HepG2 (cell line): Measurements from ENCODE around the gene MINDY1. TPM values are rescaled to one million over a fixed set of nuclear protein-coding genes. Genes with fewer than 3 reads are reported as not detected.
A peak's percentile ranks its signal among the peaks of the same experiment; 100 is the strongest.

Experiments
- ASH2L ChIP-seq: fragments of 300-600, 200-600 bp; sonication (generic); IDR thresholded peaks from 2 replicates; pipeline ENCODE4 v1.7.0; 2017; ENCODE audit warnings: low read depth, mild to moderate bottlenecking, moderate library complexity, mixed read lengths, low read length; ENCODE audit not compliant: insufficient read length
- CENPX ChIP-seq: sonication (generic); formaldehyde crosslinking; IDR thresholded peaks from 2 replicates; pipeline ENCODE4 v1.9.0; 2021; ENCODE audit warnings: mild to moderate bottlenecking, missing genetic modification reagents, moderate library complexity
- FOSL1 ChIP-seq: sonication (generic); formaldehyde crosslinking; IDR thresholded peaks from 2 replicates; pipeline ENCODE4 v1.9.0; 2021; ENCODE audit warnings: missing genetic modification reagents, borderline replicate concordance
- HNRNPH1 ChIP-seq: fragments of 200-400 bp; formaldehyde crosslinking; optimal IDR thresholded peaks from 2 replicates; pipeline ENCODE3; 2017; ENCODE audit warnings: mild to moderate bottlenecking, low read depth, low read length
- HOXA9 ChIP-seq: sonication (generic); formaldehyde crosslinking; IDR thresholded peaks from 2 replicates; pipeline ENCODE4 v1.8.1; 2022; ENCODE audit warnings: missing genetic modification reagents, mild to moderate bottlenecking, moderate library complexity, borderline replicate concordance
- HOXD1 ChIP-seq: sonication (generic); formaldehyde crosslinking; IDR thresholded peaks from 2 replicates; pipeline ENCODE4 v1.5.0; 2020; ENCODE audit warnings: missing genetic modification reagents
- JUN ChIP-seq: sonication (generic); formaldehyde crosslinking; IDR thresholded peaks from 2 replicates; pipeline ENCODE4 v1.4.0; 2020; ENCODE audit warnings: mild to moderate bottlenecking, missing genetic modification reagents
- MXD4 ChIP-seq: IDR thresholded peaks from 2 replicates; pipeline ENCODE4 v1.6.1; 2016; ENCODE audit warnings: mild to moderate bottlenecking, missing biosample characterization, missing genetic modification reagents
- PRMT3 ChIP-seq: sonication (generic); formaldehyde crosslinking; IDR thresholded peaks from 2 replicates; pipeline ENCODE4 v1.8.1; 2022; ENCODE audit warnings: low read depth, mild to moderate bottlenecking, moderate library complexity, missing genetic modification reagents, borderline replicate concordance
- SMYD3 ChIP-seq: sonication (generic); formaldehyde crosslinking; IDR thresholded peaks from 2 replicates; pipeline ENCODE4 v1.8.1; 2023; ENCODE audit warnings: mild to moderate bottlenecking, missing genetic modification reagents
- ZBTB38 ChIP-seq: sonication (generic); formaldehyde crosslinking; IDR thresholded peaks from 2 replicates; pipeline ENCODE4 v1.5.1; 2020; ENCODE audit warnings: mild to moderate bottlenecking, missing genetic modification reagents
- ZNF33B ChIP-seq: sonication (generic); formaldehyde crosslinking; IDR thresholded peaks from 2 replicates; pipeline ENCODE4 v1.5.1; 2020; ENCODE audit warnings: mild to moderate bottlenecking, missing genetic modification reagents
- ZNF547 ChIP-seq: sonication (generic); formaldehyde crosslinking; IDR thresholded peaks from 2 replicates; pipeline ENCODE4 v1.5.1; 2020; ENCODE audit warnings: mild to moderate bottlenecking, missing genetic modification reagents
- ZNF75D ChIP-seq: sonication (generic); formaldehyde crosslinking; IDR thresholded peaks from 2 replicates; pipeline ENCODE4 v1.8.1; 2023; ENCODE audit warnings: missing genetic modification reagents, mild to moderate bottlenecking, borderline replicate concordance
- ZSCAN21 ChIP-seq: sonication (generic); formaldehyde crosslinking; IDR thresholded peaks from 2 replicates; pipeline ENCODE4 v1.8.0; 2022; ENCODE audit warnings: mild to moderate bottlenecking, missing genetic modification reagents, moderate library complexity, borderline replicate concordance
- polyA plus RNA-seq, 8 experiments: library from polyadenylated mRNA; depleted of rRNA in 3 of 8; stranded (reverse) in 7 of 8; unstranded in 1 of 8; fragments of >200 nt; fragmentation: Illumina TruSeq in 4 of 8; extraction: Trizol in 4 of 8; gene quantifications; 2 replicates each; pipeline versions ENCODE4 v1.2.1 to v1.2.3, GENCODE V29; 2011 to 2016; ENCODE audit warnings: low read depth in 4 of 8, missing spikeins in 1 of 8, mixed read lengths in 1 of 8; ENCODE audit not compliant: insufficient read depth in 1 of 8
- total RNA-seq, 5 experiments: library from RNA; depleted of rRNA; stranded (reverse); fragments of >200 nt; fragmentation: Illumina TruSeq; extraction: Trizol; gene quantifications; 2 replicates each; pipeline ENCODE4 v1.2.3, GENCODE V29; 2016; ENCODE audit warnings: low read depth in 1 of 5
- TF ChIP-seq, protein P1 (sequence below), 2 experiments: fragments of 450-650 bp in 1 of 2; sonication (generic) in 1 of 2; formaldehyde crosslinking in 1 of 2; IDR thresholded peaks; 2 replicates each; pipeline versions ENCODE4 v1.6.1 to v1.8.0; 2016 to 2022; ENCODE audit warnings: antibody characterized with exemption in 1 of 2, mild to moderate bottlenecking in 1 of 2, missing genetic modification reagents in 1 of 2
- TF ChIP-seq, protein P2 (sequence below): sonication (generic); formaldehyde crosslinking; IDR thresholded peaks from 2 replicates; pipeline ENCODE4 v1.8.1; 2023; ENCODE audit warnings: mild to moderate bottlenecking, missing genetic modification reagents

Gene MINDY1
- total and polyA plus RNA-seq, 2 of the 13 experiments (the other 11 are each of a cell fraction or from before 2014, with no cell fraction given) = 11.1 to 15.0 TPM

DNA sequence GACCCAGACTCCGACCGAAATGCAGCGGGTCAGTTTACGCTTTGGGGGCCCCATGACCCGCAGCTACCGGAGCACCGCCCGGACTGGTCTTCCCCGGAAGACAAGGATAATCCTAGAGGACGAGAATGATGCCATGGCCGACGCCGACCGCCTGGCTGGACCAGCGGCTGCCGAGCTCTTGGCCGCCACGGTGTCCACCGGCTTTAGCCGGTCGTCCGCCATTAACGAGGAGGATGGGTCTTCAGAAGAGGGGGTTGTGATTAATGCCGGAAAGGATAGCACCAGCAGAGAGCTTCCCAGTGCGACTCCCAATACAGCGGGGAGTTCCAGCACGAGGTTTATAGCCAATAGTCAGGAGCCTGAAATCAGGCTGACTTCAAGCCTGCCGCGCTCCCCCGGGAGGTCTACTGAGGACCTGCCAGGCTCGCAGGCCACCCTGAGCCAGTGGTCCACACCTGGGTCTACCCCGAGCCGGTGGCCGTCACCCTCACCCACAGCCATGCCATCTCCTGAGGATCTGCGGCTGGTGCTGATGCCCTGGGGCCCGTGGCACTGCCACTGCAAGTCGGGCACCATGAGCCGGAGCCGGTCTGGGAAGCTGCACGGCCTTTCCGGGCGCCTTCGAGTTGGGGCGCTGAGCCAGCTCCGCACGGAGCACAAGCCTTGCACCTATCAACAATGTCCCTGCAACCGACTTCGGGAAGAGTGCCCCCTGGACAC lies 41.4 kb upstream of the MINDY1 start (continued):
- TF ChIP-seq, protein P1, sequence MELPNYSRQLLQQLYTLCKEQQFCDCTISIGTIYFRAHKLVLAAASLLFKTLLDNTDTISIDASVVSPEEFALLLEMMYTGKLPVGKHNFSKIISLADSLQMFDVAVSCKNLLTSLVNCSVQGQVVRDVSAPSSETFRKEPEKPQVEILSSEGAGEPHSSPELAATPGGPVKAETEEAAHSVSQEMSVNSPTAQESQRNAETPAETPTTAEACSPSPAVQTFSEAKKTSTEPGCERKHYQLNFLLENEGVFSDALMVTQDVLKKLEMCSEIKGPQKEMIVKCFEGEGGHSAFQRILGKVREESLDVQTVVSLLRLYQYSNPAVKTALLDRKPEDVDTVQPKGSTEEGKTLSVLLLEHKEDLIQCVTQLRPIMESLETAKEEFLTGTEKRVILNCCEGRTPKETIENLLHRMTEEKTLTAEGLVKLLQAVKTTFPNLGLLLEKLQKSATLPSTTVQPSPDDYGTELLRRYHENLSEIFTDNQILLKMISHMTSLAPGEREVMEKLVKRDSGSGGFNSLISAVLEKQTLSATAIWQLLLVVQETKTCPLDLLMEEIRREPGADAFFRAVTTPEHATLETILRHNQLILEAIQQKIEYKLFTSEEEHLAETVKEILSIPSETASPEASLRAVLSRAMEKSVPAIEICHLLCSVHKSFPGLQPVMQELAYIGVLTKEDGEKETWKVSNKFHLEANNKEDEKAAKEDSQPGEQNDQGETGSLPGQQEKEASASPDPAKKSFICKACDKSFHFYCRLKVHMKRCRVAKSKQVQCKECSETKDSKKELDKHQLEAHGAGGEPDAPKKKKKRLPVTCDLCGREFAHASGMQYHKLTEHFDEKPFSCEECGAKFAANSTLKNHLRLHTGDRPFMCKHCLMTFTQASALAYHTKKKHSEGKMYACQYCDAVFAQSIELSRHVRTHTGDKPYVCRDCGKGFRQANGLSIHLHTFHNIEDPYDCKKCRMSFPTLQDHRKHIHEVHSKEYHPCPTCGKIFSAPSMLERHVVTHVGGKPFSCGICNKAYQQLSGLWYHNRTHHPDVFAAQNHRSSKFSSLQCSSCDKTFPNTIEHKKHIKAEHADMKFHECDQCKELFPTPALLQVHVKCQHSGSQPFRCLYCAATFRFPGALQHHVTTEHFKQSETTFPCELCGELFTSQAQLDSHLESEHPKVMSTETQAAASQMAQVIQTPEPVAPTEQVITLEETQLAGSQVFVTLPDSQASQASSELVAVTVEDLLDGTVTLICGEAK (IDR thresholded peaks at IDR 0.05) = no peak
- TF ChIP-seq, protein P1 (CRISPR knock-in tag; IDR thresholded peaks at IDR 0.05) = peak; percentile 69
- TF ChIP-seq FOSL1 (CRISPR knock-in tag) = no peak
- TF ChIP-seq HOXD1 = peak; percentile 32; the same call in 1 of the 2 replicates
- peak; percentile 73 for TF ChIP-seq ZNF547 (CRISPR knock-in tag)
- peak; percentile 77; the same call in 1 of the 2 replicates for TF ChIP-seq SMYD3 (CRISPR knock-in tag)
- 0 out of 2 replicates have a peak, but pooled peaks have one; percentile 15 for TF ChIP-seq PRMT3
- peak; percentile 78 for TF ChIP-seq ZSCAN21 (CRISPR knock-in tag)
- TF ChIP-seq HNRNPH1 = no peak
- peak; percentile 15; the same call in 1 of the 2 replicates for TF ChIP-seq ZBTB38 (CRISPR knock-in tag)
- TF ChIP-seq MXD4 (CRISPR knock-in tag) = 0 out of 2 replicates have a peak, but pooled peaks have one; percentile 31
- TF ChIP-seq ZNF75D = no peak; the same call in 1 of the 2 replicates
- TF ChIP-seq, protein P2, sequence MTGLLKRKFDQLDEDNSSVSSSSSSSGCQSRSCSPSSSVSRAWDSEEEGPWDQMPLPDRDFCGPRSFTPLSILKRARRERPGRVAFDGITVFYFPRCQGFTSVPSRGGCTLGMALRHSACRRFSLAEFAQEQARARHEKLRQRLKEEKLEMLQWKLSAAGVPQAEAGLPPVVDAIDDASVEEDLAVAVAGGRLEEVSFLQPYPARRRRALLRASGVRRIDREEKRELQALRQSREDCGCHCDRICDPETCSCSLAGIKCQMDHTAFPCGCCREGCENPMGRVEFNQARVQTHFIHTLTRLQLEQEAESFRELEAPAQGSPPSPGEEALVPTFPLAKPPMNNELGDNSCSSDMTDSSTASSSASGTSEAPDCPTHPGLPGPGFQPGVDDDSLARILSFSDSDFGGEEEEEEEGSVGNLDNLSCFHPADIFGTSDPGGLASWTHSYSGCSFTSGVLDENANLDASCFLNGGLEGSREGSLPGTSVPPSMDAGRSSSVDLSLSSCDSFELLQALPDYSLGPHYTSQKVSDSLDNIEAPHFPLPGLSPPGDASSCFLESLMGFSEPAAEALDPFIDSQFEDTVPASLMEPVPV (CRISPR knock-in tag) = peak; percentile 29; the same call in 1 of the 2 replicates
- TF ChIP-seq ZNF33B (CRISPR knock-in tag) = peak; percentile 83; the same call in 1 of the 2 replicates
- no peak for TF ChIP-seq CENPX
- no peak for TF ChIP-seq JUN (CRISPR knock-in tag)
- TF ChIP-seq ASH2L = peak; percentile 51
- no peak for TF ChIP-seq HOXA9 (CRISPR knock-in tag)
